ENCODE data around the gene STOM. TPM values are rescaled to one million over a fixed set of nuclear protein-coding genes. Genes with fewer than 3 reads are reported as not detected.

STOM gene
- total and polyA plus RNA-seq, 2 of the 8 experiments (the other 6 are each of a cell fraction or from before 2014, with no cell fraction given) = 25.2 to 60.4 TPM

GRCh38 chr9:121383715-121384114 is 13.7 kb upstream of the STOM start (continued):
- TF ChIP-seq, protein P1, sequence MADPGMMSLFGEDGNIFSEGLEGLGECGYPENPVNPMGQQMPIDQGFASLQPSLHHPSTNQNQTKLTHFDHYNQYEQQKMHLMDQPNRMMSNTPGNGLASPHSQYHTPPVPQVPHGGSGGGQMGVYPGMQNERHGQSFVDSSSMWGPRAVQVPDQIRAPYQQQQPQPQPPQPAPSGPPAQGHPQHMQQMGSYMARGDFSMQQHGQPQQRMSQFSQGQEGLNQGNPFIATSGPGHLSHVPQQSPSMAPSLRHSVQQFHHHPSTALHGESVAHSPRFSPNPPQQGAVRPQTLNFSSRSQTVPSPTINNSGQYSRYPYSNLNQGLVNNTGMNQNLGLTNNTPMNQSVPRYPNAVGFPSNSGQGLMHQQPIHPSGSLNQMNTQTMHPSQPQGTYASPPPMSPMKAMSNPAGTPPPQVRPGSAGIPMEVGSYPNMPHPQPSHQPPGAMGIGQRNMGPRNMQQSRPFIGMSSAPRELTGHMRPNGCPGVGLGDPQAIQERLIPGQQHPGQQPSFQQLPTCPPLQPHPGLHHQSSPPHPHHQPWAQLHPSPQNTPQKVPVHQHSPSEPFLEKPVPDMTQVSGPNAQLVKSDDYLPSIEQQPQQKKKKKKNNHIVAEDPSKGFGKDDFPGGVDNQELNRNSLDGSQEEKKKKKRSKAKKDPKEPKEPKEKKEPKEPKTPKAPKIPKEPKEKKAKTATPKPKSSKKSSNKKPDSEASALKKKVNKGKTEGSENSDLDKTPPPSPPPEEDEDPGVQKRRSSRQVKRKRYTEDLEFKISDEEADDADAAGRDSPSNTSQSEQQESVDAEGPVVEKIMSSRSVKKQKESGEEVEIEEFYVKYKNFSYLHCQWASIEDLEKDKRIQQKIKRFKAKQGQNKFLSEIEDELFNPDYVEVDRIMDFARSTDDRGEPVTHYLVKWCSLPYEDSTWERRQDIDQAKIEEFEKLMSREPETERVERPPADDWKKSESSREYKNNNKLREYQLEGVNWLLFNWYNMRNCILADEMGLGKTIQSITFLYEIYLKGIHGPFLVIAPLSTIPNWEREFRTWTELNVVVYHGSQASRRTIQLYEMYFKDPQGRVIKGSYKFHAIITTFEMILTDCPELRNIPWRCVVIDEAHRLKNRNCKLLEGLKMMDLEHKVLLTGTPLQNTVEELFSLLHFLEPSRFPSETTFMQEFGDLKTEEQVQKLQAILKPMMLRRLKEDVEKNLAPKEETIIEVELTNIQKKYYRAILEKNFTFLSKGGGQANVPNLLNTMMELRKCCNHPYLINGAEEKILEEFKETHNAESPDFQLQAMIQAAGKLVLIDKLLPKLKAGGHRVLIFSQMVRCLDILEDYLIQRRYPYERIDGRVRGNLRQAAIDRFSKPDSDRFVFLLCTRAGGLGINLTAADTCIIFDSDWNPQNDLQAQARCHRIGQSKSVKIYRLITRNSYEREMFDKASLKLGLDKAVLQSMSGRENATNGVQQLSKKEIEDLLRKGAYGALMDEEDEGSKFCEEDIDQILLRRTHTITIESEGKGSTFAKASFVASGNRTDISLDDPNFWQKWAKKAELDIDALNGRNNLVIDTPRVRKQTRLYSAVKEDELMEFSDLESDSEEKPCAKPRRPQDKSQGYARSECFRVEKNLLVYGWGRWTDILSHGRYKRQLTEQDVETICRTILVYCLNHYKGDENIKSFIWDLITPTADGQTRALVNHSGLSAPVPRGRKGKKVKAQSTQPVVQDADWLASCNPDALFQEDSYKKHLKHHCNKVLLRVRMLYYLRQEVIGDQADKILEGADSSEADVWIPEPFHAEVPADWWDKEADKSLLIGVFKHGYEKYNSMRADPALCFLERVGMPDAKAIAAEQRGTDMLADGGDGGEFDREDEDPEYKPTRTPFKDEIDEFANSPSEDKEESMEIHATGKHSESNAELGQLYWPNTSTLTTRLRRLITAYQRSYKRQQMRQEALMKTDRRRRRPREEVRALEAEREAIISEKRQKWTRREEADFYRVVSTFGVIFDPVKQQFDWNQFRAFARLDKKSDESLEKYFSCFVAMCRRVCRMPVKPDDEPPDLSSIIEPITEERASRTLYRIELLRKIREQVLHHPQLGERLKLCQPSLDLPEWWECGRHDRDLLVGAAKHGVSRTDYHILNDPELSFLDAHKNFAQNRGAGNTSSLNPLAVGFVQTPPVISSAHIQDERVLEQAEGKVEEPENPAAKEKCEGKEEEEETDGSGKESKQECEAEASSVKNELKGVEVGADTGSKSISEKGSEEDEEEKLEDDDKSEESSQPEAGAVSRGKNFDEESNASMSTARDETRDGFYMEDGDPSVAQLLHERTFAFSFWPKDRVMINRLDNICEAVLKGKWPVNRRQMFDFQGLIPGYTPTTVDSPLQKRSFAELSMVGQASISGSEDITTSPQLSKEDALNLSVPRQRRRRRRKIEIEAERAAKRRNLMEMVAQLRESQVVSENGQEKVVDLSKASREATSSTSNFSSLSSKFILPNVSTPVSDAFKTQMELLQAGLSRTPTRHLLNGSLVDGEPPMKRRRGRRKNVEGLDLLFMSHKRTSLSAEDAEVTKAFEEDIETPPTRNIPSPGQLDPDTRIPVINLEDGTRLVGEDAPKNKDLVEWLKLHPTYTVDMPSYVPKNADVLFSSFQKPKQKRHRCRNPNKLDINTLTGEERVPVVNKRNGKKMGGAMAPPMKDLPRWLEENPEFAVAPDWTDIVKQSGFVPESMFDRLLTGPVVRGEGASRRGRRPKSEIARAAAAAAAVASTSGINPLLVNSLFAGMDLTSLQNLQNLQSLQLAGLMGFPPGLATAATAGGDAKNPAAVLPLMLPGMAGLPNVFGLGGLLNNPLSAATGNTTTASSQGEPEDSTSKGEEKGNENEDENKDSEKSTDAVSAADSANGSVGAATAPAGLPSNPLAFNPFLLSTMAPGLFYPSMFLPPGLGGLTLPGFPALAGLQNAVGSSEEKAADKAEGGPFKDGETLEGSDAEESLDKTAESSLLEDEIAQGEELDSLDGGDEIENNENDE (IDR thresholded peaks at IDR 0.05; ENCODE audit: insufficient replicate concordance, low read length) = no peak
- TF ChIP-seq RAD21 (IDR thresholded peaks at IDR 0.05 in 1 of 2, conservative IDR thresholded peaks at IDR 0.05 in 1 of 2; ENCODE audit: low read depth in 2 of 2, low read length in 2 of 2) (no peak), KDM1A (IDR thresholded peaks at IDR 0.05; ENCODE audit: borderline replicate concordance, low read length) (no peak), RBBP5 (IDR thresholded peaks at IDR 0.05; ENCODE audit: borderline replicate concordance, low read depth, low read length) (no peak), SIRT6 (IDR thresholded peaks at IDR 0.05; ENCODE audit: low read length) (no peak), EGR1 (IDR thresholded peaks at IDR 0.05; ENCODE audit: borderline replicate concordance, low read depth, low read length) (no peak), SAP30 (IDR thresholded peaks at IDR 0.05; ENCODE audit: insufficient read depth, insufficient replicate concordance, low read length) (no peak), SP1 (IDR thresholded peaks at IDR 0.05; ENCODE audit: low read depth, low read length) (no peak)
- TF ChIP-seq, protein P2, sequence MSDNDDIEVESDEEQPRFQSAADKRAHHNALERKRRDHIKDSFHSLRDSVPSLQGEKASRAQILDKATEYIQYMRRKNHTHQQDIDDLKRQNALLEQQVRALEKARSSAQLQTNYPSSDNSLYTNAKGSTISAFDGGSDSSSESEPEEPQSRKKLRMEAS (IDR thresholded peaks at IDR 0.05) = no peak
- TF ChIP-seq, protein P3, sequence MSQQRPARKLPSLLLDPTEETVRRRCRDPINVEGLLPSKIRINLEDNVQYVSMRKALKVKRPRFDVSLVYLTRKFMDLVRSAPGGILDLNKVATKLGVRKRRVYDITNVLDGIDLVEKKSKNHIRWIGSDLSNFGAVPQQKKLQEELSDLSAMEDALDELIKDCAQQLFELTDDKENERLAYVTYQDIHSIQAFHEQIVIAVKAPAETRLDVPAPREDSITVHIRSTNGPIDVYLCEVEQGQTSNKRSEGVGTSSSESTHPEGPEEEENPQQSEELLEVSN (IDR thresholded peaks at IDR 0.05) = no peak
